H9 (cell line): Measurements from ENCODE around the gene GET4. TPM values are rescaled to one million over a fixed set of nuclear protein-coding genes. Genes with fewer than 3 reads are reported as not detected.

Experiments
- DNase-seq: peaks from one replicate; pipeline ENCODE4 v3.0.0-alpha.2; 2017
- H2AFZ ChIP-seq: one replicate; pipeline ENCODE4 v1.6.1; 2013; ENCODE audit warnings: mild to moderate bottlenecking, low read length, control low read depth, moderate library complexity
- H2AK5ac ChIP-seq: 2 replicates; pipeline ENCODE4 v1.6.1; 2013; ENCODE audit warnings: low read length, control low read depth, mixed read lengths; ENCODE audit not compliant: insufficient read length
- H2BK120ac ChIP-seq: one replicate; pipeline ENCODE4 v1.6.1; 2013; ENCODE audit warnings: low read depth, mild to moderate bottlenecking, low read length, control low read depth, inconsistent platforms; ENCODE audit not compliant: poor library complexity, severe bottlenecking
- H2BK12ac ChIP-seq: 2 replicates; pipeline ENCODE4 v1.6.1; 2013; ENCODE audit warnings: low read length, control low read depth, mixed read lengths, low read depth; ENCODE audit not compliant: insufficient read length
- H2BK15ac ChIP-seq: 2 replicates; pipeline ENCODE4 v1.6.1; 2013; ENCODE audit warnings: low read depth, low read length, control low read depth
- H2BK20ac ChIP-seq: one replicate; pipeline ENCODE4 v1.6.1; 2013; ENCODE audit warnings: low read depth, mild to moderate bottlenecking, low read length, control low read depth, inconsistent platforms; ENCODE audit not compliant: poor library complexity, severe bottlenecking
- H2BK5ac ChIP-seq: 2 replicates; pipeline ENCODE4 v1.6.1; 2013; ENCODE audit warnings: low read length, control low read depth, mixed read lengths; ENCODE audit not compliant: insufficient read length
- H3K14ac ChIP-seq: 2 replicates; pipeline ENCODE4 v1.6.1; 2013; ENCODE audit warnings: low read length, control low read depth; ENCODE audit not compliant: insufficient read depth
- H3K18ac ChIP-seq: 2 replicates; pipeline ENCODE4 v1.6.1; 2013; ENCODE audit warnings: low read depth, mild to moderate bottlenecking, mixed read lengths, low read length, control low read depth; ENCODE audit not compliant: insufficient read length
- H3K23ac ChIP-seq: 2 replicates; pipeline ENCODE4 v1.6.1; 2013; ENCODE audit warnings: low read length, control low read depth, mixed read lengths, low read depth; ENCODE audit not compliant: insufficient read length
- H3K23me2 ChIP-seq: 2 replicates; pipeline ENCODE4 v1.6.1; 2013; ENCODE audit warnings: low read depth, mild to moderate bottlenecking, mixed read lengths, low read length, control low read depth; ENCODE audit not compliant: insufficient read length, poor library complexity, severe bottlenecking
- H3K27ac ChIP-seq: 2 replicates; pipeline ENCODE4 v1.5.1; 2013; ENCODE audit warnings: low read length, control low read depth, mixed read lengths, low read depth; ENCODE audit not compliant: insufficient read length
- H3K27me3 ChIP-seq: 2 replicates; pipeline ENCODE4 v1.6.1; 2013; ENCODE audit warnings: low read length, control low read depth, inconsistent platforms; ENCODE audit not compliant: insufficient read depth
- H3K4ac ChIP-seq: 2 replicates; pipeline ENCODE4 v1.6.1; 2013; ENCODE audit warnings: low read depth, mild to moderate bottlenecking, control low read depth, inconsistent platforms, low read length, moderate library complexity
- H3K4me1 ChIP-seq: 2 replicates; pipeline ENCODE4 v1.6.1; 2013; ENCODE audit warnings: low read length, control low read depth, inconsistent platforms; ENCODE audit not compliant: insufficient read depth
- H3K4me2 ChIP-seq: 2 replicates; pipeline ENCODE4 v1.6.1; 2013; ENCODE audit warnings: low read length, control low read depth, mixed read lengths; ENCODE audit not compliant: insufficient read length, insufficient read depth
- H3K56ac ChIP-seq: 2 replicates; pipeline ENCODE4 v1.6.1; 2013; ENCODE audit warnings: low read depth, mild to moderate bottlenecking, mixed read lengths, low read length, control low read depth; ENCODE audit not compliant: insufficient read length
- H3K79me1 ChIP-seq: 2 replicates; pipeline ENCODE4 v1.6.1; 2013; ENCODE audit warnings: low read depth, mild to moderate bottlenecking, moderate library complexity, low read length, control low read depth, inconsistent platforms; ENCODE audit not compliant: insufficient read depth, poor library complexity, severe bottlenecking
- H3K79me2 ChIP-seq: 2 replicates; pipeline ENCODE4 v1.6.1; 2013; ENCODE audit warnings: low read length, control low read depth, inconsistent platforms; ENCODE audit not compliant: insufficient read depth
- H3K9ac ChIP-seq: 2 replicates; pipeline ENCODE4 v1.6.1; 2013; ENCODE audit warnings: low read length, control low read depth, mixed read lengths; ENCODE audit not compliant: insufficient read length; ENCODE audit errors: extremely low read depth
- H3K9me3 ChIP-seq: one replicate; pipeline ENCODE4 v1.6.1; 2013; ENCODE audit warnings: low read depth, low read length, inconsistent platforms; ENCODE audit not compliant: control insufficient read depth
- H3T11ph ChIP-seq: one replicate; pipeline ENCODE4 v1.6.1; 2013; ENCODE audit warnings: mild to moderate bottlenecking, low read length, control low read depth, inconsistent platforms
- H4K20me1 ChIP-seq: one replicate; pipeline ENCODE4 v1.6.1; 2013; ENCODE audit not compliant: control insufficient read depth, insufficient read length, insufficient read depth
- H4K5ac ChIP-seq: 2 replicates; pipeline ENCODE4 v1.6.1; 2013; ENCODE audit warnings: low read depth, mild to moderate bottlenecking, mixed read lengths, low read length, control low read depth; ENCODE audit not compliant: insufficient read length
- H4K8ac ChIP-seq: replicated peaks from 2 replicates; pipeline ENCODE4 v1.6.1; 2013; ENCODE audit warnings: low read length, control low read depth, mixed read lengths, low read depth; ENCODE audit not compliant: insufficient read length
- H4K91ac ChIP-seq: 2 replicates; pipeline ENCODE4 v1.6.1; 2013; ENCODE audit warnings: low read depth, mild to moderate bottlenecking, moderate library complexity, mixed read lengths, low read length, control low read depth; ENCODE audit not compliant: insufficient read length
- H3K27ac Mint-ChIP-seq, 3 experiments: 2 replicates in 2 of 3; 3 replicates in 1 of 3; pipeline ENCODE4 v1.8.0; 2020 to 2021; ENCODE audit warnings: mixed read lengths in 3 of 3, mild to moderate bottlenecking in 1 of 3, moderate library complexity in 1 of 3
- H3K27me3 Mint-ChIP-seq: 2 replicates; pipeline ENCODE4 v1.8.0; 2021; ENCODE audit warnings: low read depth, mild to moderate bottlenecking, moderate library complexity, mixed read lengths
- H3K36me3 Mint-ChIP-seq, 3 experiments: 2 replicates in 2 of 3; 3 replicates in 1 of 3; pipeline ENCODE4 v1.8.0; 2020 to 2021; ENCODE audit warnings: low read depth in 3 of 3, mixed read lengths in 3 of 3; ENCODE audit not compliant: insufficient read depth in 1 of 3
- H3K4me1 Mint-ChIP-seq, 2 experiments: 2 replicates each; pipeline ENCODE4 v1.8.0; 2020; ENCODE audit warnings: mixed read lengths in 2 of 2
- H3K4me3 Mint-ChIP-seq, 2 experiments: 2 replicates in 1 of 2; 3 replicates in 1 of 2; pipeline ENCODE4 v1.8.0; 2020 to 2021; ENCODE audit warnings: mild to moderate bottlenecking in 2 of 2, mixed read lengths in 2 of 2, moderate library complexity in 1 of 2
- H3K9me3 Mint-ChIP-seq, 2 experiments: 2 replicates in 1 of 2; 3 replicates in 1 of 2; pipeline ENCODE4 v1.8.0; 2020; ENCODE audit warnings: mild to moderate bottlenecking in 2 of 2, mixed read lengths in 2 of 2, moderate library complexity in 1 of 2
- CTCF ChIP-seq: fragments of 200-600 bp; sonication (generic); conservative IDR thresholded peaks from 3 replicates; pipeline ENCODE4 v1.8.0; 2021; ENCODE audit warnings: antibody characterized with exemption, mild to moderate bottlenecking
- WGBS: extraction: QIAGEN DNeasy Blood & Tissue Kit; methylation state at CpG from one replicate; pipeline ENCODE4 v1.1.7; 2013; ENCODE audit warnings: missing lambda C conversion rate, low lambda C conversion rate, mixed read lengths; ENCODE audit not compliant: insufficient read length; ENCODE audit errors: extremely low coverage; 5-methylcytosine and 5-hydroxymethylcytosine counted together
- total RNA-seq: library from RNA; stranded (reverse); gene quantifications from 2 replicates; pipeline ENCODE4 v1.2.1, GENCODE V29; 2021

GET4 gene
- total RNA-seq, 1 experiment from 2014 or later = 70.2 TPM

DNA sequence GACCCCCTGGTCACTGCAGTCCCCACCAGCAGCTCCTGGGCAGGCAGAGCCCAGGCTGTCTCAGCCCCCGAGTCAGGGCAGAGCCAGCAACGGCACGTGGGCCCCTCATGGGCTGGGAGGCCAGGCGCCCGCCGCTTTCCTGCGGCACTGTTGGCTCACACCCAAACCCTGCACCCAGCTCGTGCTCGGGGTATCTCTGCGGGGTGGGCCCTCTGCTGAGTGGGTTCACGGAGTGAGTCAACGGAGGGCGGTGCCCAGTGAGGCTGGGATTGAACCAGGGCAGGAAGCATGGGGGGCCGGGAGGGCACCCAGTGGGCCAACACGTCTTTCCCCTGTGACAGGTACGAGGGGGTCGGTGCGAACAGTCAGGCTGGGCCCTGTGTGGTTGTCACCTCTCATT is 49.2 kb downstream of the GET4 start:
- H3K79me2 ChIP-seq = no peaks in the 10 kb centered on the region
- no peak overlapping the region for H2BK15ac ChIP-seq
- H3K23me2 ChIP-seq = no peaks in the 10 kb centered on the region
- no peak overlapping the region for H4K91ac ChIP-seq
- H3K27ac Mint-ChIP-seq = no peak overlapping the region
- peaks cover 4 to 6% of the 10 kb centered on the region in 2 experiments; a peak in 3 of 4 replicates for H3K4me1 Mint-ChIP-seq
- no peak for TF ChIP-seq CTCF
- no peak overlapping the region for H3K4me3 Mint-ChIP-seq
- H2BK5ac ChIP-seq = no peak overlapping the region
- no peak overlapping the region for H4K5ac ChIP-seq
- H3K27me3 Mint-ChIP-seq = no peaks in the 10 kb centered on the region; the same call in 1 of the 2 replicates
- no peaks in the 10 kb centered on the region for H3K9me3 ChIP-seq
- H3K4ac ChIP-seq = no peak overlapping the region
- H4K8ac ChIP-seq = no peak overlapping the region
- no peak overlapping the region for H2BK120ac ChIP-seq
- no peaks in the 10 kb centered on the region for H3K27me3 ChIP-seq
- H3K4me1 ChIP-seq = no peaks in the 10 kb centered on the region
- H3K23ac ChIP-seq = no peak overlapping the region
- H3K14ac ChIP-seq = no peak overlapping the region
- H3K36me3 Mint-ChIP-seq = no peaks in the 10 kb centered on the region; a peak in 1 of 7 replicates
- H3K9me3 Mint-ChIP-seq = no peaks in the 10 kb centered on the region; a peak in 1 of 5 replicates
- H2BK12ac ChIP-seq = no peak overlapping the region
- no peak overlapping the region for H2BK20ac ChIP-seq
- H3K79me1 ChIP-seq = no peaks in the 10 kb centered on the region
- no peak overlapping the region for H2AFZ ChIP-seq
- no CpG with 5 or more reads among the region's 18 CpGs for WGBS
- no peak for DNase-seq
- no peak overlapping the region for H3K18ac ChIP-seq
- no peak overlapping the region for H3K4me2 ChIP-seq
- H3K9ac ChIP-seq = no peak overlapping the region
- no peaks in the 10 kb centered on the region for H4K20me1 ChIP-seq
- no peak overlapping the region for H3T11ph ChIP-seq
- no peak overlapping the region for H3K56ac ChIP-seq
- H3K27ac ChIP-seq = no peak overlapping the region
- no peak overlapping the region for H2AK5ac ChIP-seq
